DND-41 (cell line): ENCODE data around the gene ARHGAP24.

Experiments
- CTCF ChIP-seq: IDR thresholded peaks from 2 replicates; pipeline ENCODE4 v1.5.1; 2012; ENCODE audit warnings: borderline replicate concordance, low read length, moderate library complexity, mild to moderate bottlenecking; ENCODE audit not compliant: poor library complexity, severe bottlenecking; ENCODE audit errors: extremely low read depth
- EZH2 ChIP-seq: IDR thresholded peaks from 3 replicates; pipeline ENCODE4 v1.6.1; 2012; ENCODE audit warnings: borderline replicate concordance, low read depth, mild to moderate bottlenecking, moderate library complexity, low read length, inconsistent platforms; ENCODE audit not compliant: severe bottlenecking

GRCh38 chr4:85763202-85763601 is 288.3 kb downstream of the ARHGAP24 start:
- TF ChIP-seq CTCF (no peak), EZH2 (no peak)
